Tibial artery (tissue), 4 donors: ENCODE data around the gene TTC17.

Experiments
- DNase-seq, 2 donors: peaks; one replicate each; pipeline ENCODE4 v3.0.0-alpha.2; 2019
- H3K27ac ChIP-seq, 2 donors: fragments of 200-600 bp; sonication (generic) in 1 of 2; 1 replicate in 1 of 2; 2 replicates in 1 of 2; pipeline ENCODE4 v1.5.1; 2018 to 2019; ENCODE audit warnings: mild to moderate bottlenecking in 1 of 2
- H3K27me3 ChIP-seq, 2 donors: fragments of 200-600 bp; sonication (generic) in 1 of 2; one replicate each; pipeline versions ENCODE4 v1.5.1 to v1.6.0; 2016 to 2019
- H3K36me3 ChIP-seq, 3 donors: fragments of 200-600 bp; sonication (generic) in 2 of 3; one replicate each; pipeline ENCODE4 v1.5.1; 2016 to 2019; ENCODE audit warnings: mild to moderate bottlenecking in 2 of 3
- H3K4me1 ChIP-seq, 4 donors: fragments of 200-600 bp; sonication (generic) in 2 of 4; 1 replicate in 3 of 4; 2 replicates in 1 of 4; pipeline ENCODE4 v1.5.1; 2016 to 2019
- H3K4me3 ChIP-seq, 2 donors: fragments of 200-600 bp; sonication (generic) in 1 of 2; 1 replicate in 1 of 2; 2 replicates in 1 of 2; pipeline ENCODE4 v1.5.1; 2018 to 2019; ENCODE audit warnings: mild to moderate bottlenecking in 2 of 2
- H3K9me3 ChIP-seq, 3 donors: fragments of 200-600 bp; sonication (generic) in 1 of 3; one replicate each; pipeline ENCODE4 v1.5.1; 2016 to 2019
- CTCF ChIP-seq, 2 experiments: fragments of 200-600 bp in 1 of 2; fragments of 450-650 bp in 1 of 2; IDR thresholded peaks; one replicate each; pipeline ENCODE4 v1.5.1; 2017 to 2019; ENCODE audit warnings: antibody characterized with exemption in 2 of 2, mild to moderate bottlenecking in 1 of 2, moderate library complexity in 1 of 2
- intact Hi-C: fragments of 100-400 bp; cut with DNase I; formaldehyde crosslinking; loops from one replicate; pipeline ENCODE4 v1.15.0; 2023; ENCODE audit warnings: low total_unique reads

TTC17 gene

DNA sequence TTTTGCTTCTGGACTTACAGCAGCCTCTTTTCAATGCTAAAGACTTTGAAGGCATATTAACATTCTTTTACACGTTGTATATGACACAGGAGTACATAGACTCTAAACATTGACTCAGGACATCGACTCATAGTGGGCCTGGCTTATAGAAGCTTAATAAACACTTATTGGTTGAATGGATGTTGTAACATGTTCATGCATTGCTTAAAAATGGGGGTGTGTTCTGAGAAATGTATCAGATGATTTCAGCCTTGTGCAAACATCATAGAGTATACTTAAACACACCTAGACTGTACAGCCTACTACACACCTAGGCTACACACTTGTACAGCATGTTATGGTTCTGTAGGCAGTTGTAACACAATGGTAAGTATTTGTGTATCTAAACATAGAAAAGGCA lies 17.9 kb downstream of the TTC17 start:
- intact Hi-C loops, result no loop called here
- H3K9me3 ChIP-seq, result no peaks in the 10 kb centered on the region
- H3K4me1 ChIP-seq, result no peaks in the 10 kb centered on the region
- DNase-seq, result no peak
- no peak overlapping the region for H3K4me3 ChIP-seq
- H3K27ac ChIP-seq, result no peak overlapping the region
- no peaks in the 10 kb centered on the region for H3K27me3 ChIP-seq
- TF ChIP-seq CTCF (IDR thresholded peaks at IDR 0.05), result no peak
- H3K36me3 ChIP-seq, result peaks cover 5 to 12% (median 5%) of the 10 kb centered on the region in 3 donors

DNA sequence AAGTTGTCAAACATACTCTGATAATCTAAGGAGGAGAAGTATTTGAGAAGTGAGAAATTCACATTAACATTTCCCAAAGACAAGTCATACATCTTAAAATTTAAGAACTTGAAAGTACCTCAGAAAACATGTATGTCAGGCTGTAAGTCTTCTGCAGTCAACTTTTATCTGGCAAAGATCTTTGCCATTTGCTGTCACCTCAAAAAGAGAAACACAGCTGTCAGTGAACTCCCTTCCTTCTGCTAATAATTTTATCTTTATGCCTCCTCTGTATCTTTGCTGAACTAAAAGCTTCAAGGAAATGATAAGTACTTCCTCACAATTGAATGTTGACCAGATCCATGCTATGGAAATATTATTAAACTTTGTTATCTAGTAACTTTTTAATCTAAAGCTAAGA lies 18.7 kb downstream of the TTC17 start:
- intact Hi-C loops, result no loop called here
- TF ChIP-seq CTCF (IDR thresholded peaks at IDR 0.05), result no peak
- no peak for DNase-seq
- Histone ChIP-seq H3K9me3 (no peaks in the 10 kb centered on the region), H3K4me3 (no peak overlapping the region), H3K36me3 (peaks cover 0 to 16% (median 5%) of the 10 kb centered on the region in 3 donors), H3K4me1 (no peaks in the 10 kb centered on the region), H3K27me3 (no peaks in the 10 kb centered on the region), H3K27ac (no peak overlapping the region)

- no peak overlapping the region for H3K27ac ChIP-seq
- no peak for TF ChIP-seq CTCF (IDR thresholded peaks at IDR 0.05)
- no peak for DNase-seq
- H3K4me1 ChIP-seq, result no peaks in the 10 kb centered on the region
- peaks cover 0 to 24% (median 11%) of the 10 kb centered on the region in 3 donors for H3K36me3 ChIP-seq
- no peaks in the 10 kb centered on the region for H3K9me3 ChIP-seq
- H3K4me3 ChIP-seq, result no peak overlapping the region
- intact Hi-C loops, result no loop called here
- H3K27me3 ChIP-seq, result no peaks in the 10 kb centered on the region
Measured at GRCh38 chr11:43378897-43379296, 20.2 kb downstream of the TTC17 start.

DNA sequence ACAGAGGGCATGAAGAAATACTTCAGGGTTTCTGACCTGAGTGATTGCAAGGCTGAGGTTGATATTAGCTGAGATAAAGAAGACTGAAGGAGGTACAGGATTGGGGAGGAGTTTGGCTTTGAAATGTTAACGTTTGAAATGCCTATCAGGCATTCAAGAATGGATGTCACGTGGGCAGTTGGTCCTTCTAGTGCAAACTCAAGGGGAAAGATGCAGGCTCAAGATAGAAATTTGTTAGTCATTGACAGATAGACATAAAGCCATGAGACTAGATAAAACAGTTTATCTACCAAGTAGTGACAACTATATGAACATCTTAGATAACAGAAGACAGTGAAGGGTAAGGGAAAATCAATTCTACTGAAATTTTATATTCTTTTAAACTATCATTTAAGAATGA lies 23.1 kb downstream of the TTC17 start:
- H3K36me3 ChIP-seq, result peaks cover 0 to 27% (median 11%) of the 10 kb centered on the region in 3 donors

GRCh38 chr11:43382614-43383013 lies 23.9 kb downstream of the TTC17 start:
- peaks cover 0 to 34% (median 11%) of the 10 kb centered on the region in 3 donors for H3K36me3 ChIP-seq

More for the DNA sequence above, 23.1 kb downstream of the TTC17 start:
- Histone ChIP-seq H3K4me1 (no peaks in the 10 kb centered on the region), H3K27me3 (no peaks in the 10 kb centered on the region), H3K4me3 (no peak overlapping the region), H3K27ac (no peak overlapping the region), H3K9me3 (no peaks in the 10 kb centered on the region)
- intact Hi-C loops, result no loop called here
- DNase-seq, result no peak
- no peak for TF ChIP-seq CTCF (IDR thresholded peaks at IDR 0.05)

More at GRCh38 chr11:43382614-43383013, 23.9 kb downstream of the TTC17 start:
- DNase-seq, result no peak
- no peak for TF ChIP-seq CTCF (IDR thresholded peaks at IDR 0.05)
- no peak overlapping the region for H3K27ac ChIP-seq
- H3K4me1 ChIP-seq, result no peaks in the 10 kb centered on the region
- no peak overlapping the region for H3K4me3 ChIP-seq
- no peaks in the 10 kb centered on the region for H3K27me3 ChIP-seq
- intact Hi-C loops, result no loop called here
- H3K9me3 ChIP-seq, result no peaks in the 10 kb centered on the region
